Stimulated activated CD8-positive, alpha-beta memory T cell treated with anti-CD3 and anti-CD28 coated beads, Interleukin-7, amount 100 ng/mL, for 24 hours (primary cell): ENCODE results near the gene PATZ1.
"Not testable (repeated sequence)": the region's sequence is repeated elsewhere in the genome, so short reads cannot be mapped to it uniquely, and the experiment has no call there.

Experiments
- DNase-seq: peaks from one replicate; pipeline ENCODE4 v3.0.0-alpha.2; 2020; ENCODE audit warnings: low read depth

The PATZ1 gene

GRCh38 chr22:31343235-31344191, 2.6 kb downstream of the PATZ1 start:
- no peak for DNase-seq

- DNase-seq = no peak
Measured at GRCh38 chr22:31342389-31343140, 3.6 kb downstream of the PATZ1 start.

- no peak for DNase-seq
Measured at GRCh38 chr22:31341386-31342088, 4.6 kb downstream of the PATZ1 start.

- no peak for DNase-seq
Measured at GRCh38 chr22:31340765-31341247, 5.3 kb downstream of the PATZ1 start.

GRCh38 chr22:31340360-31340759, 5.8 kb downstream of the PATZ1 start:
- no peak for DNase-seq

DNA sequence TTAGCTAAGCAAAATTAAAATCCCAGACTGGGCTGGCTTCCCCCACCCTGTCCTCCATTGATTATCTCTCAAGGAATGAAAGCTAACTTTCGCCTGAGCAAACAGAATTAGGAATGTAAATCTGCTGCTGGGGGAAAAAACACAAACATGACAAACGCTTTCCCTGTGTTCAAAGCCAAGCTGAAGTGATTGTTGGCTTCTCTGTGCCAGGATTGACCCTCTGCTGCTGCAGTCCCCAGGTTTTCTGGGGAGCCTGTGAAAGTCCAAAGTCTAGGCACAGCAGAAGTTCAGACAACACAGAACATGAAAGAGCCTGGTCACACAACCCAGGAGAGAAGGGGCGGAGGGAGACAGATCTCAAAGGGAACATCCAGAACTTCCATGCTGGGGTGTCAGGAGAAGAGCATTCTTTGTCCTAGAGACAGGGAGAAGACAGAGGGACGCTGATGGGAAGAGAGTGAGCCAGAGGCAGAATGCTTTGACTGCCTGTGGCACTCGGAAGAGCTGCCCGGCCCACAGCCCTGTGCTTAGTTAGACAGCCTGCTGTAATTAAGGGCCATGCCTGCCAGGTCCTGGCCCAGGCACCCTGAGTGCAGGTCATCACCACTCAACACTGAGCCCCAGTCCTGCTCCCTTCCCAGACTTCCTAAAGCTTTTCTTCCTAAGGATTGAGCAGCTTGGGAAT, 6.9 kb downstream of the PATZ1 start:
- DNase-seq = no peak

- DNase-seq = no peak
Measured at GRCh38 chr22:31337178-31337577, 9.0 kb downstream of the PATZ1 start.

GRCh38 chr22:31334329-31334728, 11.8 kb downstream of the PATZ1 start:
- DNase-seq = no peak

- DNase-seq = no peak
Measured at GRCh38 chr22:31333641-31334040, 12.5 kb downstream of the PATZ1 start.

DNA sequence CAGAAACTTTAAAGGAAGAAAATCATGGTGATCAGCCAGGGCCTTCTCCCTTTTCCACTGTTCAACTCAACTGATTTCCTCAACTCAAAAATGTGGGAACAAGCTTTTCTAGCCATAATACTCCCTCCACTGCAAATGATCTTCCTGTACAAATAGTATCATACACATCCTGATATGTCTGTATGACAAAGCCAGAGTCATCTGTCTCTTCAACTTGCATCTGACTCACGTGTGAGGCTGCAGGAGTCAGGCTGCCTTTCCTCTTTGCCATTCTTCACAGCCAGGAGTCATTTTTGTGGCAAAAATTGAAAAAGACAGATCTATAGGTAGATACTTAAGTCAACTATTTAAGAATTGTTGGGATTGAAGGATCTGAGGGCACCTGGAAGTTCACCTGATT, 13.3 kb downstream of the PATZ1 start:
- no peak for DNase-seq

- DNase-seq = no peak
Measured at GRCh38 chr22:31332010-31332409, 14.1 kb downstream of the PATZ1 start.

- no peak for DNase-seq
Measured at GRCh38 chr22:31329453-31330215, 16.5 kb downstream of the PATZ1 start.

DNA sequence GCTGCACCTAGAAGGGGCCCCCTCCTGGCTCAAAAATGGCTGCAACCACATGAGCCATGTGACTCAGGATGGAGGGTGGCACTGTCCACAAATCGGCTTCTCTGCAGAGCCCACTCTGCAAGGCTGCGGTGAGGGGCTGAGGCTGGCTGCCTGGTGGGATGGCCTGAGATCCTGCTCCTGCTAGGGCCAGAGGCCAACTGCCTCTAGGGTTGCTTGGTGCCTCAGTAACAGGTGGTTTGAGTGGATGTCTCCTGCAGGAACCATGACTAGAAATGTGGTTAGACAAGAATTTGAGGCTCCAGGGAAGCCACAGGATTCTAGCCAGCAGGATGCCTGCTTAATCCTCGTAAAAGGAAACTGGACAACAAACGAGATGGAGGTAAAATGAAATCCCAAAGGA, 17.1 kb downstream of the PATZ1 start:
- no peak for DNase-seq

GRCh38 chr22:31328544-31328960, 17.6 kb downstream of the PATZ1 start:
- DNase-seq = no peak

DNA sequence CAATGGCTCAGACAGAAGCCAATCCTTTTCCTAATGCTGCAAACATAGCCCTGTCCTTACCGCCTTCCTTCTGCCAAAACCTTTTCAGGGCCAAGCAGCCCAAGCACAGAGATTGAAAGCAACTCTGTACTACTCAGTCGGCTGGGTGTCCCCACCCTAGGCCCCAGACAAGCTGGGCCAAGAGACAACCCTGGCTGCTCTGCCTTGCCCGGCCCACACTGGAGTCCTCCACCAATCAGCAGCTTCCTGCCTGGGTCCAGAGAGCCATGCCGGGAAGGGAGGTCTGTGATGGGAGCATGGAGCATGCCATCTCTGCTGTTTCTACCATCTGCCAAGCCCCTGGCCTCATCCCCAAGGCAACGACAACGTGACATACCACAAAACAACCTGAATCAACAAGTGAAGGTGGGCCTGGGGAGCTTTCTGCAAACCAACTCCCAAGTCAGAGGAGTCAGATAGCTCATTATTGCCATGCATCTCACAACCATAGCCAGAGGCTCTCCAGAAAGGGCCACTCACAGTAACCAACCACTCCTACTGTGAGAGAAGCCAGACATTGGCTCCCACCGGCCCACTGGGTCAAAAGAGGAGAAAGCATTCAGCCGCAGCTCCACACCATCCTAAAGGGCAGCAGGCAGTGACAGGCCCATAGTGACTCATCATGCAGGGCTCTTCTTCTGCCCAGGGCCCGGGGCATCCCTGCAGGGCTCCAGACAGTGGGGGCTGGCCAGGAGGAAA, 18.2 kb downstream of the PATZ1 start:
- no peak for DNase-seq

GRCh38 chr22:31326877-31327276, 19.3 kb downstream of the PATZ1 start:
- no peak for DNase-seq

- DNase-seq = no peak
Measured at GRCh38 chr22:31323578-31324550, 22.3 kb downstream of the PATZ1 start.

DNA sequence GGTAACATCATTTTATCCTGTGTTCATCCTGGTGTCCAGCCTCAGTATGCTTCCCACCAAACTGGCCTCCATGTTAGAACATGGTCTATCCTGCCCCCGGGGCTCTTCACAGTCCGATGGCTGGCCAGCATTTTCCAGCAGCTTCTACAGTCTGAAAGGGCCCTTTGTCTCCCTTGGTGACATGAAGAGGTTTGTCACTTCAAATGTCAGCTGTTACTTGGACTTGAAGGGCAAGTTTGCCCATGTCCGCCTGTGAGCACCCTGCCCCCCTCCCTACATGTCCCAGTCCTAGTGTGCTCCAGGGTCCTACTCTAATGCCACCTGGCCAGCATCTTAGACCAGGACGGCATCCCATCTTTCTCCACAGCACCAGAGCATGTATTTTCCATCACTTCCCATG, 24.7 kb downstream of the PATZ1 start:
- DNase-seq = no peak

DNA sequence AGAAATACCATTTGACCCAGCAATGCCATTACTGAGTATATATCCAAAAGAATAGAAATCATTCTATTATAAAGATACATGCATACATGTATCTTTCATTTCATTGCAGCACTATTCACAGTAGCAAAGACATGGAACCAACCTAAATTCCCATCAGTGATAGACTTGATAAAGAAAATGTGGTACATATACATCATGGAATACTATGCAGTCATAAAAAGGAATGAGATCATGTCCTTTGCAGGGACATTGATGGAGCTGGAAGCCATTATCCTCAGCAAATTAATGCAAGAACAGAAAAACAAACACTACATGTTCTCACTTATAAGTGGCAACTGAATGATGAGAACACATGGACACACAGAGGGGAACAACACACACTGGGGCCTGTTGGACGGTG, 31.9 kb downstream of the PATZ1 start:
- DNase-seq = not testable (repeated sequence)
